Brain microvascular endothelial cell (primary cell): ENCODE measurements around the gene RNFT2.

Experiments used
- DNase-seq: peaks from one replicate; pipeline ENCODE4 v3.0.0-alpha.2; 2020
- H3K27ac ChIP-seq: fragments of 250-450 bp; sonication (Bioruptor Pico); 2 replicates; pipeline ENCODE4 v1.5.1; 2020; ENCODE audit warnings: mild to moderate bottlenecking, moderate library complexity
- H3K27me3 ChIP-seq: fragments of 250-450 bp; sonication (Bioruptor Pico); replicated peaks from 2 replicates; pipeline ENCODE4 v1.5.1; 2020; ENCODE audit warnings: mild to moderate bottlenecking
- H3K36me3 ChIP-seq: fragments of 250-450 bp; sonication (Bioruptor Pico); replicated peaks from 2 replicates; pipeline ENCODE4 v1.5.1; 2020; ENCODE audit warnings: mild to moderate bottlenecking
- H3K4me3 ChIP-seq: 2 replicates; pipeline ENCODE4 v1.5.1; 2011; ENCODE audit warnings: low read depth, mild to moderate bottlenecking, control low read depth, low read length, moderate library complexity
- CTCF ChIP-seq: IDR thresholded peaks from 2 replicates; pipeline ENCODE4 v1.5.1; 2011; ENCODE audit warnings: low read depth, mild to moderate bottlenecking, moderate library complexity, low read length, control low read depth, inconsistent platforms; ENCODE audit errors: missing control alignments
- in situ Hi-C: cut with HindIII; loops from 2 replicates; pipeline ENCODE4 v1.10.0; 2017; ENCODE audit warnings: low sequenced_read_pairs, low pct_ligation_motif_present

RNFT2 gene

GRCh38 chr12:116722245-116722644, 15.9 kb upstream of the RNFT2 start:
- in situ Hi-C loops, result no loop called here
- Histone ChIP-seq H3K4me3 (no peak overlapping the region), H3K27me3 (no peaks in the 10 kb centered on the region), H3K27ac (no peak overlapping the region), H3K36me3 (peaks cover 5% of the 10 kb centered on the region)
- TF ChIP-seq CTCF, result no peak
- DNase-seq, result no peak

GRCh38 chr12:116726694-116727093, 11.4 kb upstream of the RNFT2 start:
- no peak overlapping the region for H3K4me3 ChIP-seq
- no peak overlapping the region for H3K27ac ChIP-seq
- in situ Hi-C loops, result no loop called here
- no peak for DNase-seq
- H3K27me3 ChIP-seq, result no peaks in the 10 kb centered on the region
- no peaks in the 10 kb centered on the region for H3K36me3 ChIP-seq
- no peak for TF ChIP-seq CTCF

- no peaks in the 10 kb centered on the region for H3K36me3 ChIP-seq
- in situ Hi-C loops, result no loop called here
- H3K4me3 ChIP-seq, result no peak overlapping the region
- no peak overlapping the region for H3K27ac ChIP-seq
- H3K27me3 ChIP-seq, result no peaks in the 10 kb centered on the region
- no peak for DNase-seq
- TF ChIP-seq CTCF, result no peak
These were observed 10.9 kb upstream of the RNFT2 start for GRCh38 chr12:116727261-116727660.

- TF ChIP-seq CTCF, result no peak
- H3K27ac ChIP-seq, result no peak overlapping the region
- no peaks in the 10 kb centered on the region for H3K27me3 ChIP-seq
- in situ Hi-C loops, result no loop called here
- H3K36me3 ChIP-seq, result peaks cover 3% of the 10 kb centered on the region
- DNase-seq, result no peak
- no peak overlapping the region for H3K4me3 ChIP-seq
These were observed 10.2 kb upstream of the RNFT2 start for GRCh38 chr12:116727891-116728290.

- no peak overlapping the region for H3K4me3 ChIP-seq
- H3K36me3 ChIP-seq, result peaks cover 13% of the 10 kb centered on the region
- in situ Hi-C loops, result no loop called here
- no peak for DNase-seq
- TF ChIP-seq CTCF, result no peak
- no peaks in the 10 kb centered on the region for H3K27me3 ChIP-seq
- H3K27ac ChIP-seq, result no peak overlapping the region
These were observed 6.3 kb upstream of the RNFT2 start for GRCh38 chr12:116731801-116732200.

- TF ChIP-seq CTCF, result no peak
These were observed 3.9 kb upstream of the RNFT2 start for GRCh38 chr12:116734156-116734768.

More at GRCh38 chr12:116734156-116734768, 3.9 kb upstream of the RNFT2 start:
- Histone ChIP-seq H3K27me3 (no peaks in the 10 kb centered on the region), H3K4me3 (no peak overlapping the region), H3K36me3 (peaks cover 13% of the 10 kb centered on the region), H3K27ac (no peak overlapping the region)
- no peak for DNase-seq
- in situ Hi-C loops, result no loop called here
